HG02571 (cell line): Measurements from ENCODE around the gene CXorf58.
"Not testable (repeated sequence)": the region's sequence is repeated elsewhere in the genome, so short reads cannot be mapped to it uniquely, and the experiment has no call there.

Experiments used
- ATAC-seq: cut with Tn5 transposase; IDR thresholded peaks from one replicate; pipeline ENCODE4 v1.9.1; 2021; ENCODE audit warnings: mild to moderate bottlenecking, moderate library complexity; ENCODE audit not compliant: unreplicated experiment

The CXorf58 gene

DNA sequence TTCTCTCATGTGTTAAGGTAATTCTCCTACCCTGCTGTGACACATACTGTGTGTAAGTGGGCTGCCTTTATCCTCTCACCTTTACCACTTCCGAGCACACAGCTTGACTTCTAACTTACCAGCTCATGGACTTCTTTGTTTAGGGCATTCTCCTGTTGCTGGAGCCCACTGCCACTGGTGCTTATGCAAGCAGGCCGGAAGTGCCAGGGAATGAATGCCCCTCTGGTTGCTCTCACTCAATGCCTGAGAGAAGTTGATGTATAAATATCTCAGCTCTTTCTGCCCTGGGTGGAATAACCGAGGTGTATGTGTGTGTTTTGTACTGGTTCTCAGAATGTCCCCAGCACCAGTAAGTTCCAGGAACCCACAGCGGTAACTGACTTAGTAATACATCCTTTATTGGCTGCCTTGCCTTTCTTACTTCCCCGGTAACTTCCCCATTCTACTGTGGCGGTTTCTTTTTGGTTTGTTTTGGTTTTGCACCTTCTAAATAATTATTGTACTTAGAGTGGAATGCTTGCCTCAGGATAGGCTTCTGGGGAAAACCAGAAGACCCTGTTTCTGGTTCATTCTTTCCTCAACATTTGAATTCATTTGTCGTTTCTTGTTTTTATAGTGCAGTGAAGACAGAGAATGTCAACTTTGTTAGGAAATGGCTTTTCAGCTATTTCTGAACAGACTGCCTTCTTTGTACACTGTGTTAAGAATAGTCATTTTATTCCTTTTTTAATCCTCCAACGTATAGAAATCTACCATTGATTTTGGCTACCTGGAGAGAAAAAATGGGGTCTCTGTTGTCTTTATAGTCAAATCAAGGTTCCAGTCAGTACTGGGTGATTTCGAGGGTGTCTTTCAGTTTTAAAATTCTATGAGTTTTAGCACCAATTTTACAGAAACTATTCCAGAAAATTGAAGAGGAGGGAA, 45.4 kb downstream of the CXorf58 start:
- ATAC-seq, result peak; percentile 90

DNA sequence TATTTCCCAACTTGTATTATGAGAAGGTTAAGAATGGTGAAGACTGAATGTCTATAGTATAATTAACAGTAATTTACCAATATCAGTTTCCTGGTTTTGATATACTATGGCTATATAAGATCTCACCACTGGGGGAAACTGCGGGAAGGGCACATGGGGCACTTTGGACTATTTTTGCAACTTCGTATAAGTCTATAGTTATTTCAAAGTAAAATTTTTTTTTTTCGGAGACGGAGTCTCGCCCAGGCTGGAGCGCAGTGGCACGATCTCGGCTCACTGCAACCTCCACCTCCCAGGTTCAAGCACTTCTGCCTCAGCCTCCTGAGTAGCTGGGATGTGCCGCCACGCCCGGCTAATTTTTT, 46.1 kb downstream of the CXorf58 start:
- no peak for ATAC-seq

DNA sequence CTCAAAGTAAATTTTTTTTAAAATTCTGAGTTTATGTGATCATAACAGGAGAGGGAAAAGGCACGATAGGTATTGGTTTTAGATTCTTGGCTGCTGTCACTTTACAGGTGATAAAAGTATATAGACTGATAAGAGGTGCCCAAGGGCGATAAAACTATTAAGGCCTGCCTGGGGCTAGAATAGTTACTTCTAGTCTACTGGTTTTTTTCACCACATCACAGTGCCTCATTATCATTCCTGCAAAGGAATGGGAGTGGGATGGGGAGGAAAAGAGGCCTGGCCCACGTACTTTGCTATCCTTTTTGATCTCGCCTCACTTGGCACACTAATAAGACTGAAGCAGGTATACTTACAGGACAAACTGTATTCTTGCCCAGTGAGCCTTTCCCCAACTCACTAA, 46.6 kb downstream of the CXorf58 start:
- ATAC-seq, result no peak

DNA sequence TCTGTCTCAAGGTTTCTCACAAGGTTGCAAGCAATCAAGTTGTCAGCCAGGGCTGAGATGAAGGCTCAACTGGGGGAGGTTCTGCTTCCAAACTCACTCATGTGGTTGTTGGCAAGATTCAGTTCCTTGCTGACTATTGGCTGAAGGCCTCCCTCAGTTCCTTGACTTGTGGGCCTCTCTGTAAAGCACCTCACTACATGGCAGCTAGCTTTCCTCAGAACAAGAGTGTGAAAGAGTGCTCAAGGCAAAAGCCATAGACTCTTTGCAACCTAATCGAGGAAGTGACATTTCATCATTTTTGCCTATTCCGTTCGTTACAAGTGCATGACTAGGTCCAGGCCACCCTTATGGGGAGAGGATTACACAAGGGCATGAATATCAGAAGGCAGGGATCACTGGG, 52.0 kb downstream of the CXorf58 start:
- ATAC-seq, result no peak

GRCh38 chrX:23964191-23964590, 56.4 kb downstream of the CXorf58 start:
- ATAC-seq, result no peak

GRCh38 chrX:23965630-23966029, 57.8 kb downstream of the CXorf58 start:
- ATAC-seq, result not testable (repeated sequence)

- no peak for ATAC-seq
Observed at GRCh38 chrX:23978491-23978890, 70.7 kb downstream of the CXorf58 start.

- ATAC-seq, result no peak
Observed at GRCh38 chrX:23980011-23980441, 72.2 kb downstream of the CXorf58 start.

GRCh38 chrX:23981222-23981621, 73.4 kb downstream of the CXorf58 start:
- ATAC-seq, result no peak

DNA sequence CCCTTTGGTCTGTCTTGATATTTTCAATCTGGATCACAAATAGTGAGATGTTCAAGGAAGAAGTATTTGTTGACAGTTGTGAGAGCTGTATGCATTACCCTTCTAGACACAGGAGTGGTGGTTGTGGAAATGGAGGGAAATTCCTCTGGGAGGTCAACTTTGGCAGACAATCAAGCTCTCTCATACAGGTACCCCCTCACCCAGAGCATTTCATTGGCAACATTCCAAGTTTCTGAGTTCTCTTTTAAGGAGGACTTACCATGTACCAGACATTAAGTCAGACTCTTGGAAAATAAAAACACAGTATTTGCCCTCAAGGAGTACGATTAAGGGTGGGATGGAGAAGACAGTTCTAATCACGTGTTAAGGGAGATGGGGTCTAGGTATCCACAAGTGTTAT, 73.9 kb downstream of the CXorf58 start:
- no peak for ATAC-seq

- no peak for ATAC-seq
Observed at GRCh38 chrX:23982891-23983290, 75.1 kb downstream of the CXorf58 start.
